Esophagus (tissue), 2 donors: ENCODE measurements around the gene RNF11. TPM values are rescaled to one million over a fixed set of nuclear protein-coding genes. Genes with fewer than 3 reads are reported as not detected.

Experiments
- H3K27ac ChIP-seq, 2 donors: one replicate each; pipeline ENCODE4 v1.5.1; 2013; ENCODE audit warnings: low read depth in 2 of 2, mild to moderate bottlenecking in 2 of 2, inconsistent platforms in 1 of 2, low read length in 1 of 2, moderate library complexity in 1 of 2
- H3K27me3 ChIP-seq, 2 donors: one replicate each; pipeline ENCODE4 v1.6.1; 2013; ENCODE audit warnings: low read length in 2 of 2, control low read depth in 1 of 2, mild to moderate bottlenecking in 1 of 2; ENCODE audit not compliant: insufficient read depth in 2 of 2, control insufficient read depth in 1 of 2
- H3K36me3 ChIP-seq, 2 donors: one replicate each; pipeline ENCODE4 v1.6.1; 2013; ENCODE audit warnings: low read length in 1 of 2; ENCODE audit not compliant: control insufficient read depth in 2 of 2, insufficient read depth in 2 of 2
- H3K4me1 ChIP-seq, 2 donors: one replicate each; pipeline ENCODE4 v1.6.1; 2013; ENCODE audit warnings: low read length in 1 of 2; ENCODE audit not compliant: control insufficient read depth in 2 of 2, insufficient read depth in 2 of 2
- H3K4me3 ChIP-seq, 2 donors: one replicate each; pipeline ENCODE4 v1.5.1; 2013; ENCODE audit warnings: low read length in 2 of 2, mild to moderate bottlenecking in 2 of 2, low read depth in 1 of 2, moderate library complexity in 1 of 2
- H3K9me3 ChIP-seq, 2 donors: one replicate each; pipeline ENCODE4 v1.6.1; 2013; ENCODE audit warnings: mild to moderate bottlenecking in 2 of 2, low read depth in 1 of 2, low read length in 1 of 2, moderate library complexity in 1 of 2; ENCODE audit not compliant: control insufficient read depth in 2 of 2, insufficient read depth in 1 of 2
- WGBS, 2 donors: extraction: QIAGEN DNeasy Blood & Tissue Kit; methylation state at CpG; one replicate each; pipeline ENCODE4 v1.1.7; 2013; 5-methylcytosine and 5-hydroxymethylcytosine counted together
- polyA plus RNA-seq, 2 donors: library from polyadenylated mRNA; stranded (reverse); fragments of 200-250 nt; gene quantifications; one replicate each; pipeline ENCODE4 v1.2.3, GENCODE V29; 2013
- donor health status: healthy with polysubstance abuse.
- donor health status: Bipolar disorder and iron deficiency.

Gene RNF11, protein sequence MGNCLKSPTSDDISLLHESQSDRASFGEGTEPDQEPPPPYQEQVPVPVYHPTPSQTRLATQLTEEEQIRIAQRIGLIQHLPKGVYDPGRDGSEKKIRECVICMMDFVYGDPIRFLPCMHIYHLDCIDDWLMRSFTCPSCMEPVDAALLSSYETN
- polyA plus RNA-seq: 10 to 100 TPM; 66.7 to 80.9 TPM

DNA sequence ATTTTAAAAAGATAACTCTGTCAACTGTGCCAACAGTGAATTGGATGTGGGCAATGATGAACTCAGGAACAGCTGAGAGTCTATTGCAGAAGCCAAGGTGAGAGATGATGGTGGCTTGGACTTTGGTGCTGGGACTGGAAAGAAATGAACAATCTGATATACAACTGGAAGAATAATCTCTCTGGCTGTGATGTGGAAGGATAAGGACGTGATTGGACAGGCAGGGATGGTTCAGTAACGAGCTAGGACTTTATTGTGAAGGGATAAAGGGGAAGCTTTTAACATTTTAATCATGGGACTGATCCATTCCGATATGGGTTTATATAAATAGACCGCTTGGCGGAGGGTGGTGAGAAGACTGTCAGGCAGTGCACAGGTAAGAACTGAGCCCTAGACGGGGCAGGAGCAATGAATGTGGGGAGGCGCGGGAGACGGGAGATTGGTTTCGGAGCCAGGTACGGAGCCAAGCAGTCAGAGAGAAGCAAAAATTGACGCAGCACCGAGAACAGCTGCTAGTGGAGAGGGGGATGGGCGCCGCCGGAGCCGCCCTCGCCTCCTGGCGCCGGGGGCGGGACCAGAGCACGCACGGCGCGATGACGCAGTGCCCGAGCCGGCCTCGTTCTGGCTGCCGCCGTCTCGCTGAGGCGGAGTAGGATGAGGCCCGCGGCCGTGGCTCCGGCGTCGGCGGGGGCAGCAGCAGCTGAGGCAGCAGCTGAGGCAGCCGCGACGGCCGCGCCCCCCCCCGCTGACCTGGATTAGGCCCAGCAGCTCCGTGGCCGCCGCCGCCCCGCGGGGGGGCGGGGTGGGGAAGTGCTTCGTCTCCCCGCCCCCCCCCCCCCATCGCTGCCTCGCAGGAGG lies at the start of gene RNF11:
RNF11 (plus strand) TSS at position 601 of the 858 bp plus-strand sequence. CDS start 484 bp downstream, outside the sequence.
- Histone ChIP-seq H3K27me3 (no peaks in the 10 kb centered on the region), H3K9me3 (no peaks in the 10 kb centered on the region), H3K4me3 (peak within 1 kb of the TSS; percentile 88 to 97), H3K4me1 (peaks cover 0 to 6% of the 10 kb centered on the region in 2 donors), H3K36me3 (peaks cover 0 to 2% of the 10 kb centered on the region in 2 donors), H3K27ac (peak within 1 kb of the TSS; percentile 99 to 100)
- 0 to 1% methylated on average over 20 to 57 of the region's 57 CpGs for WGBS, 2 donors

DNA sequence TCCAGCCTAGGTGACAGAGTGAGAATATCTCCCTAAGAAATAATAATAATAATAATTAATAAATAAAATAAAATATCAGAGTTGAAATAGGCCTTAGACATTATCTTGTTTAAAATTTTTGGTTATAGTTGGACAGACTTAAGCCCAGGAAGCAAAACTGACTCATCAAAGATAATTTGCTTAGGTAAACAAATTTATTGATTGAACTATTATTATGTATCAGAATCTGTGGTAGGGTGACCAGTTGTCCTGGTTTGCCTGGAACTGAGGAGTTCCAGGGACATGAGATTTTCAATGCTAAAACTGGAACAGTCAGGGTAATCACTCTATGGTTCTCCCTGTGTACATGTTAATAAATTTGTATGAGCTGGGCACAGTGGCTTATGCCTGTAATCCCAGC lies 47.8 kb upstream of the RNF11 start:
- Histone ChIP-seq H3K4me1 (no peaks in the 10 kb centered on the region), H3K4me3 (no peak overlapping the region), H3K27ac (no peak overlapping the region), H3K27me3 (no peaks in the 10 kb centered on the region), H3K9me3 (no peaks in the 10 kb centered on the region), H3K36me3 (no peaks in the 10 kb centered on the region)

DNA sequence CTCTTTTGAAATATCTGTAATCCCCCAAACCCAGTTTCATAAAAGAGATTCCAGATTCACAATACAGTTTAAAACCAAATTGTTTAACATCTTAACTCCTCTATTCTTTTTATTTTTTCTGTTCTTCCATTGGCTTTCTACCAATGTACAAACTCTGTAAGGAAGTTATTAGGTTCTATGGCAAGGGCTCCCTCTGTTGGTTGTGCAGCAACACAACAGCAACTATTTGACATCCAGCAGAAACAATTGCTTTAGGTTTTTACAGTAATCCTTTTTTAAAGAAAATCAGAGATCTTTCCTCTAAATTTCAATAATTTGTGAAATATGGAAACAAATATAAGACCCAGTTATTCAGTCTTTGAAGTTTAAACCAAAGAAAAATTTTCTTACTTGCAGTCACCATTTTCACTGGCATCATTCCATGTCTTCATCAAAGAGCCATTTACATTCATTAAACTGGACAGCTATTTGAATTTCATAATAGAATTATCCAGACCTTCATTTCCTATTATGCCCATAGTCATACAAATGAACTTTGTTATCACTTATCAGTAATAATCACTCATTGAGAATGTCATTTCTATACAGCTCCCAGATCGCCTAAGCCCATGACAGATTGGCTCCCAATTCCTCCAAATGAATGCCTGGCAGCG lies 46.5 kb upstream of the RNF11 start:
- Histone ChIP-seq H3K27ac (no peak overlapping the region), H3K9me3 (no peaks in the 10 kb centered on the region), H3K4me3 (no peak overlapping the region), H3K4me1 (no peaks in the 10 kb centered on the region), H3K27me3 (no peaks in the 10 kb centered on the region), H3K36me3 (no peaks in the 10 kb centered on the region)
- WGBS, 2 donors: 51 to 63% methylated on average over 2 of the region's 2 CpGs

DNA sequence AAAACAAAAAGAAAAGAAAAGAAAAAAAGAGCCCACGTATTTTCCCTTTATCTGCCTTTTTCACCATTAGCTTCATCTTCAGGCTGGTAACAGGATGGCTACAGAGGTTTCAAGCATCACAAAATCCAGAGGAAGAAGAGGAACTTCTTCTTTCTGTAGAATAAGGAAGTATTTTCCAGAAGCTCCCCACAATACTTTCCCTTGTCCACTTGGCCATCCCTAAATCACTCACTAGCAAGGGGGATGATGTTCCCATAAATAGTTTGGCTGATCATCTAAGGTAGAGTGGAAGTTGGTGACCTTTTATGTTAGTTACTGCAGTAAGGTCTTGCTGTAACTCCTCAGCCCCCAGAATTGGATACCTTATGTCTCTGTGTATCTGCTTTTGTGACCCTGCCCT lies 45.1 kb upstream of the RNF11 start:
- no peaks in the 10 kb centered on the region for H3K4me1 ChIP-seq
- no peak overlapping the region for H3K4me3 ChIP-seq
- no peaks in the 10 kb centered on the region for H3K36me3 ChIP-seq
- 45 to 55% methylated on average over 1 of the region's 1 CpG for WGBS, 2 donors
- H3K27me3 ChIP-seq: no peaks in the 10 kb centered on the region
- no peak overlapping the region for H3K27ac ChIP-seq
- no peaks in the 10 kb centered on the region for H3K9me3 ChIP-seq

DNA sequence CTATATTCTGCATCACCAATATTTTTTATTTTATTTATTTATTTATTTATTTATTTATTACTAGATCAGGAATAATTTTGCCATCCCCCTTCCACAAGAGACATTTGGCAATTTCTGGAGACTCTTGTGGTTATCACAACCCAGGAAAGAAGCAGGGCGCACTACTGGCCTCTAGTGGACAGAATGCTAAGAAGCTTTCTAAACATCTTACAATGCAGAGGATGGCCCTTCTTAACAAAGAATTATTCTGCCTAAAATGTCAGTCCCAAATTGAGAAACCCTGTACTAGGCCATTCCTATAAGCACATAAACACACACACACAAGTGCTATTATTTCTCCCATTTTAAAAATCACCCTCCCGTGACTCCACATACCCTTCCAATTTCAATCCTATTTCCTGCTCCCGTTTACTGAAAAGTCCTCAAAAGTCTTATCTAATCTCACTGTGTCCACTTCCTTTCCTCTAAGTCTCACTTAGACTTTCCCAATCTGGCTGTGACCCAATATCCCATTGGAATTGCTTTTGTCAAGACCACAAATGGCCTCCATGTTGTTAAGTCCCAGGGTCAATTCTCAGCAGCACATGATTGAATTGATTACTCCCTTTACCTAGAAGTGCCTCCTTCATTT lies 43.7 kb upstream of the RNF11 start:
- 47 to 51% methylated on average over 3 of the region's 3 CpGs for WGBS, 2 donors
- no peak overlapping the region for H3K4me3 ChIP-seq
- H3K9me3 ChIP-seq: no peaks in the 10 kb centered on the region
- H3K4me1 ChIP-seq: no peaks in the 10 kb centered on the region
- H3K27ac ChIP-seq: no peak overlapping the region
- no peaks in the 10 kb centered on the region for H3K27me3 ChIP-seq
- H3K36me3 ChIP-seq: no peaks in the 10 kb centered on the region

DNA sequence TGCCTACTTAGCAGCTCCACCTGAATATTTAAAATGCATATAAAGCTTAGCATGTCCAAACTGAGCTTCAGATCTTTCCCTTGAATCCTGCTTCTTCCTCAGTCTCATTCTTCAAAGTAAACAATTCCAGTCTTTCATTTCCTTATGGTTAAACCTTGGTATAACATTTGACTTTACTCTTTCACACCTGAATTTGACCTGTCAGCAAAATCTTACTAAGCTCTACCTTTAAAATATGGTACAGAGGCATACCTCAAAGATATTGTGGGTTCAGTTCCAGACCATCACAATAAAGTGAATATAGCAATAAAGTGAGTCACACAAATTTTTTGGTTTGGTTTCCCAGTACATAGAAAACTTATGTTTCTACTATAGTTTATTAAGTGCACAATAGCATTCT lies 42.5 kb upstream of the RNF11 start:
- no peaks in the 10 kb centered on the region for H3K9me3 ChIP-seq
- no peaks in the 10 kb centered on the region for H3K36me3 ChIP-seq
- H3K4me1 ChIP-seq: no peaks in the 10 kb centered on the region
- no peak overlapping the region for H3K27ac ChIP-seq
- H3K27me3 ChIP-seq: no peaks in the 10 kb centered on the region
- H3K4me3 ChIP-seq: no peak overlapping the region

DNA sequence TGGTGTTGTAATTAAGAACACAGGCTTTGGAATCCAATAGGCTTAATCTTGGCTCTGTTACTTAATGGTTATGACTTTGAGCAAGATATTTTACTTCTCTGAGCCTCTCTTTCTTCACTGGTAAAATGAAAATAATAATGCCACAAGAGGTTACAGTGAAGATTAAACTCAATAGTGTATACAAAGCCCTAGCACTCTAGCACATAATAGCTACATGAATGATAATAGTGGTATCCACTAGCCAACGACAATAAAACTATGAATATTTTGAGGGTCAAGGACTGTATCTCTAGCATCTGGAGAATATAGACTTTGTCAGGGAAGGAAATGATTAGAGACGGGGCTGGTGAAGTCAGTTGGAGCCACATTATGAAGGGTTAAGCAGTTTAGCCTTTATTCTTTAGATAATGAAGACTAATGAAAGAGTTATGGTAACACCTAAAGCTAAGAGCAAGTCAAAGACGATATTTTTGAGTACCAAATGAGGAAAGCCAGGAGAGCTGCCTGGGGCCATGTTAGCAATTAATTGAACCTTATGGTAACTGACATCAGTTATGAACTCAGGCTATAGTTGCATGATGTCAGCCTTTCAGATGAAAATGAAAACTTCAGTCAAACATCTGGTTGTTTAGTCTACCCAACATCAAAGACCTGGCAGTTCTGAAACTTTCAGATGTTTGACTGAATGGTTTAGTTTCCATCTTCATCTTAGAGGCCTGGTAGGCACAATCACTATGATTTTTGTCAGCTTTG lies 32.8 kb upstream of the RNF11 start:
- Histone ChIP-seq H3K36me3 (no peaks in the 10 kb centered on the region), H3K4me1 (no peaks in the 10 kb centered on the region), H3K27ac (no peak overlapping the region), H3K4me3 (no peak overlapping the region), H3K9me3 (no peaks in the 10 kb centered on the region), H3K27me3 (no peaks in the 10 kb centered on the region)
- WGBS, 2 donors: 76 to 84% methylated on average over 3 of the region's 3 CpGs

DNA sequence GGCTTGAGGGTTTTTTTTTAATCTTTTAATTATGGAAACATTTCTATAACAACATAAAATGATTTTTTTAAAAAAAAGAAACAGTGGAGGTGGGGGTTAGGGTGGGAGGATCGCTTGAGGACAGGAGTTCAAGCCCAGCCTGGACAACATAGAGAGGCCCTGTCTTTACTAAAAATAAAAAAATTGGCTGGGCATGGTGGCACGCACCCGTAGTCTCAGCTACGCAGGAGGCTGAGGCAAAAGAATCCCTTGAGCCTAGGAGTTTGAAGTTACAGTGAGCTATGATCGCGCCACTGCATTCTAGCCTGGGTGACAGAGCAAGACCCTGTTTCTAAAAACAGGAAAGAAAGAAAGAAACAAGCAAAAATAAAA lies 32.2 kb upstream of the RNF11 start:
- no peaks in the 10 kb centered on the region for H3K4me1 ChIP-seq
- no peaks in the 10 kb centered on the region for H3K27me3 ChIP-seq
- 96 to 97% methylated on average over 6 of the region's 6 CpGs for WGBS, 2 donors
- H3K27ac ChIP-seq: no peak overlapping the region
- H3K9me3 ChIP-seq: no peaks in the 10 kb centered on the region
- no peak overlapping the region for H3K4me3 ChIP-seq
- H3K36me3 ChIP-seq: no peaks in the 10 kb centered on the region

DNA sequence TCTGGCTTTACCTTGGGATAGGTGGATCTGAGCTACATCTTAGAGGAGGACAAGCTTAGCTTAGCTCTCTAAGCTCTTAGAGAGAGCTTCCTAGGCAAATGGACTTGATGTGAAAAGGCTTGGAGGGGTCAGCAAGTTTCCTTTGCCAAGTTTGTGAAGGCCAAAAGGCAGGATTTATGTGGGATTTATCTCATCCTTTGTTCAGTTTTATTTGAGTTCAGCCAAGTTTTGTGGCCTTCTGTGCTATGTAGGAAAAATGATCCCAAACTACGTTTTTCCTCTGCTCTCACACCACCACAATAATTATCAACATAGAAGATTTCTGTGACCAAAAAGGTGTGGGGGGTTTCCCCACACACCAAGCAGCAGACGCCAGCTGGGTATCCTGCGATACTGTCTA lies 26.0 kb upstream of the RNF11 start:
- no peaks in the 10 kb centered on the region for H3K36me3 ChIP-seq
- H3K27ac ChIP-seq: no peak overlapping the region
- no peaks in the 10 kb centered on the region for H3K4me1 ChIP-seq
- 62 to 75% methylated on average over 3 of the region's 3 CpGs for WGBS, 2 donors
- no peaks in the 10 kb centered on the region for H3K27me3 ChIP-seq
- H3K9me3 ChIP-seq: no peaks in the 10 kb centered on the region
- H3K4me3 ChIP-seq: no peak overlapping the region
